ENCODE measurements around the gene CDH15.

Gene CDH15, protein sequence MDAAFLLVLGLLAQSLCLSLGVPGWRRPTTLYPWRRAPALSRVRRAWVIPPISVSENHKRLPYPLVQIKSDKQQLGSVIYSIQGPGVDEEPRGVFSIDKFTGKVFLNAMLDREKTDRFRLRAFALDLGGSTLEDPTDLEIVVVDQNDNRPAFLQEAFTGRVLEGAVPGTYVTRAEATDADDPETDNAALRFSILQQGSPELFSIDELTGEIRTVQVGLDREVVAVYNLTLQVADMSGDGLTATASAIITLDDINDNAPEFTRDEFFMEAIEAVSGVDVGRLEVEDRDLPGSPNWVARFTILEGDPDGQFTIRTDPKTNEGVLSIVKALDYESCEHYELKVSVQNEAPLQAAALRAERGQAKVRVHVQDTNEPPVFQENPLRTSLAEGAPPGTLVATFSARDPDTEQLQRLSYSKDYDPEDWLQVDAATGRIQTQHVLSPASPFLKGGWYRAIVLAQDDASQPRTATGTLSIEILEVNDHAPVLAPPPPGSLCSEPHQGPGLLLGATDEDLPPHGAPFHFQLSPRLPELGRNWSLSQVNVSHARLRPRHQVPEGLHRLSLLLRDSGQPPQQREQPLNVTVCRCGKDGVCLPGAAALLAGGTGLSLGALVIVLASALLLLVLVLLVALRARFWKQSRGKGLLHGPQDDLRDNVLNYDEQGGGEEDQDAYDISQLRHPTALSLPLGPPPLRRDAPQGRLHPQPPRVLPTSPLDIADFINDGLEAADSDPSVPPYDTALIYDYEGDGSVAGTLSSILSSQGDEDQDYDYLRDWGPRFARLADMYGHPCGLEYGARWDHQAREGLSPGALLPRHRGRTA

DNA sequence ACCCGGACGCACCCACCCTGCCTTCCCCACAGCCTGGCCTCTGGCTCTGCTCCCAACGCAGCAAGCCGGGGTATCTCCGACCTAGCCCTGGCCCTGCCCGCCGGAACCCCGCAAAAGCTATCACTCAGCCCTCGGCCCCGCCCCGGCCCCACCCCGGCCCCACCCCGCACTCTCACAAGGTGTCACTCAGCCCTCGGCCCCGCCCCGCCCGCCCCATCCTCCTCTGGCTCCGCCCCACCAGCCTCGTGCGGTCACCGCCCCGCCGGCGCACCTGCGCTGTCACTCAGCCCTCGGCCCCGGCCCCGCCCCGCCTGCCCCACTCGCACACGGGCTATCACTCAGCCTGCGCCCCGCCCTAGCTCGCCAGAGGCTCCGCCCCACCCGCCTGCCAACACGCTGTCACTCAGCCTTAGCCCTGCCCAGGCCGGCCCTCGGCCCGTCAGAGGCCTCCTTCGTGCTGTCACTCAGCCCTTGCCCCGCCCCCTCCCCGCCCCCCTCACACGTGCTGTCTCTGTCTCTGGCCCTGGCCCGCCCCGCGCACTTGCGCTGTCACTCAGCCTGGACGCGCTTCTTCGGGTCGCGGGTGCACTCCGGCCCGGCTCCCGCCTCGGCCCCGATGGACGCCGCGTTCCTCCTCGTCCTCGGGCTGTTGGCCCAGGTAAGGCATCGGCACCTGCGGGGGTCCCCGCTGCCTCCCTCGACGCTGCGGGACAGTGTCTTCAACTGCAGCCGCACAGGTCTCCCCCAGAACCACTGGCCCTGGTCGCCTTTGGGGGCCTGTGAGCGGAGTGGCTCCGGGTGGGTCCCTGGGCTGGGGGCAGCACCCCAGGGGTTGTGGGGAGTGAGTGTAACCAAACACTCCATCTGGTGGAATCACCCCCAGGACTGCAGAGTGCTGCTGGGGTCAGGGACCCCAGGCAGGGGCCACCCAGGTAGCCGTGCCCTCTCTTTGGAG lies at the start of gene CDH15:
Gene CDH15, plus strand, starts transcription at position 533 of the 955 bp plus-strand sequence. Its CDS starts 84 bp downstream, at position 617.
- peak within 1 kb of the TSS; percentile 37 for H3K4me3 ChIP-seq (replicated peaks; ENCODE audit: low read depth, low read length)

DNA sequence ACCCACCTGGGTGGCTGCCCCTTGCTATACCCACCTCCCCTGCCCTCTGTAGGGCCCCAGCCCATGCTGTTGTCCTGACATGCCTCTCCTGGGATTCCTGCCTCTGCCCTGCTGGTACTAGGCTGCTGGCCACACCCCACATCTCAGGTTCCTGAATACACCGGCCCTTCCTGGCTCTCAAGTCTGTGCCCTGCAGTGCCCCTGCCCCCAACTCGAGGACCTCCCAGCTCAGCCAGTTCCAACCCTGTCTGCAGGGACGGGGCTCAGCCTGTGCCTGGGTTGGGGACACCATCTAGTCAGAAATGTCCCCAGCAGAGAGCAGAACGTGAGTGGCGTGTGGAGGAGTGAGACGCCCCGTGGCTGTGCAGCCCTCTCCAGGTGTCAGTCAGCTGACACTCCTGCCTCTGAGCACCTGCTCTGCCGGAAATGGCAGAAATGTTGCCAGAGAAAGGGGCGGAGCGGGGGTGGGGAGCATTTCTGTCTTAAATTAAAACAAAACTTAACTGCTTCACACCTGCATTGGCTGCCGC lies 49.2 kb upstream of the CDH15 start:
- DNase-seq (ENCODE audit: extremely low read depth, insufficient read length) = peak; percentile 47
- TF ChIP-seq, protein P1, sequence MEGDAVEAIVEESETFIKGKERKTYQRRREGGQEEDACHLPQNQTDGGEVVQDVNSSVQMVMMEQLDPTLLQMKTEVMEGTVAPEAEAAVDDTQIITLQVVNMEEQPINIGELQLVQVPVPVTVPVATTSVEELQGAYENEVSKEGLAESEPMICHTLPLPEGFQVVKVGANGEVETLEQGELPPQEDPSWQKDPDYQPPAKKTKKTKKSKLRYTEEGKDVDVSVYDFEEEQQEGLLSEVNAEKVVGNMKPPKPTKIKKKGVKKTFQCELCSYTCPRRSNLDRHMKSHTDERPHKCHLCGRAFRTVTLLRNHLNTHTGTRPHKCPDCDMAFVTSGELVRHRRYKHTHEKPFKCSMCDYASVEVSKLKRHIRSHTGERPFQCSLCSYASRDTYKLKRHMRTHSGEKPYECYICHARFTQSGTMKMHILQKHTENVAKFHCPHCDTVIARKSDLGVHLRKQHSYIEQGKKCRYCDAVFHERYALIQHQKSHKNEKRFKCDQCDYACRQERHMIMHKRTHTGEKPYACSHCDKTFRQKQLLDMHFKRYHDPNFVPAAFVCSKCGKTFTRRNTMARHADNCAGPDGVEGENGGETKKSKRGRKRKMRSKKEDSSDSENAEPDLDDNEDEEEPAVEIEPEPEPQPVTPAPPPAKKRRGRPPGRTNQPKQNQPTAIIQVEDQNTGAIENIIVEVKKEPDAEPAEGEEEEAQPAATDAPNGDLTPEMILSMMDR (IDR thresholded peaks at IDR 0.05; ENCODE audit: insufficient read depth, low read length, poor library complexity, severe bottlenecking) = peak; percentile 23
- Histone ChIP-seq H3K27me3 (replicated peaks; ENCODE audit: control insufficient read depth, insufficient read depth, low read length) (no peaks in the 10 kb centered on the region), H3K4me3 (replicated peaks; ENCODE audit: low read depth, low read length) (no peak overlapping the region), H3K36me3 (ENCODE audit: control insufficient read depth, insufficient read depth, low read length) (peaks cover 23% of the 10 kb centered on the region)

More for the DNA sequence above, at the start of gene CDH15:
- Histone ChIP-seq H3K27me3 (replicated peaks; ENCODE audit: control insufficient read depth, insufficient read depth, low read length) (no peaks in the 10 kb centered on the region), H3K36me3 (ENCODE audit: control insufficient read depth, insufficient read depth, low read length) (no peaks in the 10 kb centered on the region)
- DNase-seq (ENCODE audit: extremely low read depth, insufficient read length) = peak; percentile 96
- TF ChIP-seq, protein P1 (IDR thresholded peaks at IDR 0.05; ENCODE audit: insufficient read depth, low read length, poor library complexity, severe bottlenecking) = no peak

DNA sequence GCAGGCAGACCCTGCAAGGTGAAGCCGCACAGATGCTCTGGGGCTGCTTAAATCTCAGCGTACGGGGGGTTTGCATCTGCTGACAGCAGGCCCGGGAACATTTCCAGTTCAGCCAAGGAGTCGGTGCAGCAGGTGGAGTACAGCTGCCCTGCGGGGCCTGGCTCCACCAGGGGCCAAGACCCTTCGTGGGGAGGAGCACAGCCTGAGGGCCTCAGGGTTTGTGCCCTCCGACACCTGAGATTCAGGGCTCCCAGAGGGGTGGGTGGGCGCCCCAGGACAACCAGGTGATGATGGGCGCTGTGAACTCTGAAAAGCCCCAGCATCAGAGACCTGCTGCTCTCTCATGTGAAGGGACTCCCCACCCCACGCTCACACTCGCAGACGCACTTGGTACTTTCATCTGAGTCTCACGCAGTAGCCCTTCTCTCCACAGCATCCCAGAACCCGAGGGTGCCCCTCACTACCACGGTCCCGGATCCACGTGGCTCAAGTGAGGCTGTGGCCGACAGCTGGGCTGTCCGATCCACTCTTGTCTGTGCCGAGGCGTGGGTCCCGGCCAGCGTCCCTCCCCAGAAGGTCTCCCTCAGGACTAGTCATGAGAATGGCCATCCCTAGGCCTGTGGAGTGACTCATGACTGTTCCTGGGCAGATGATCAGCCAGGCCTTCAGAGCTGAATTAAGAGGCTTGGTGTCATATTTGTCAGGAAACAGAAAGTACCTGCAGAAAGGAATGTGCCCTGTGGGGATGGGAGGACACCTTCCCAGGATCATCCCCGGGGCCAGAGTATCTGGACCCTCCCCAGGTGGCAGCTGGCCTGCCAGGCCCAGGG lies 48.3 kb upstream of the CDH15 start:
- H3K36me3 ChIP-seq (ENCODE audit: control insufficient read depth, insufficient read depth, low read length) = peaks cover 23% of the 10 kb centered on the region
- no peak overlapping the region for H3K4me3 ChIP-seq (replicated peaks; ENCODE audit: low read depth, low read length)
- H3K27me3 ChIP-seq (replicated peaks; ENCODE audit: control insufficient read depth, insufficient read depth, low read length) = no peaks in the 10 kb centered on the region
- DNase-seq (ENCODE audit: extremely low read depth, insufficient read length) = peak; percentile 18
- TF ChIP-seq, protein P1 (IDR thresholded peaks at IDR 0.05; ENCODE audit: insufficient read depth, low read length, poor library complexity, severe bottlenecking) = no peak

DNA sequence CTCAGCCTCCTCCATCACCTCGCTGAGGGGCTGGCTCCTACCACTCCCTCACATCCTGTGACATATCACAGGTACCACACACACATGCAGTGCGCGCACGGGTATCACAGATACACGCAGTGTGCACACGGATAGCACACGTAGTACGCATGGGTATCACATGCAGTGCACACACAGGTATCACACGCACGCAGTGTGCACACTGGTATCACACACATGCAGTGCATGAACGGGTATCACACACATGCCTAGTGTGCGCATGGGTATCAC lies 47.8 kb upstream of the CDH15 start:
- peaks cover 23% of the 10 kb centered on the region for H3K36me3 ChIP-seq (ENCODE audit: control insufficient read depth, insufficient read depth, low read length)
- no peaks in the 10 kb centered on the region for H3K27me3 ChIP-seq (replicated peaks; ENCODE audit: control insufficient read depth, insufficient read depth, low read length)
- TF ChIP-seq, protein P1 (IDR thresholded peaks at IDR 0.05; ENCODE audit: insufficient read depth, low read length, poor library complexity, severe bottlenecking) = no peak
- DNase-seq (ENCODE audit: extremely low read depth, insufficient read length) = peak; percentile 1
- no peak overlapping the region for H3K4me3 ChIP-seq (replicated peaks; ENCODE audit: low read depth, low read length)
